ENCODE results near the gene DDX39B.
A peak's percentile ranks its signal among the peaks of the same experiment; 100 is the strongest.

Gene DDX39B

GRCh38 chr6:31497531-31498476 is 44.0 kb downstream of the DDX39B start, which contains the start of gene MICB (continued):
- TF ChIP-seq, protein P1, sequence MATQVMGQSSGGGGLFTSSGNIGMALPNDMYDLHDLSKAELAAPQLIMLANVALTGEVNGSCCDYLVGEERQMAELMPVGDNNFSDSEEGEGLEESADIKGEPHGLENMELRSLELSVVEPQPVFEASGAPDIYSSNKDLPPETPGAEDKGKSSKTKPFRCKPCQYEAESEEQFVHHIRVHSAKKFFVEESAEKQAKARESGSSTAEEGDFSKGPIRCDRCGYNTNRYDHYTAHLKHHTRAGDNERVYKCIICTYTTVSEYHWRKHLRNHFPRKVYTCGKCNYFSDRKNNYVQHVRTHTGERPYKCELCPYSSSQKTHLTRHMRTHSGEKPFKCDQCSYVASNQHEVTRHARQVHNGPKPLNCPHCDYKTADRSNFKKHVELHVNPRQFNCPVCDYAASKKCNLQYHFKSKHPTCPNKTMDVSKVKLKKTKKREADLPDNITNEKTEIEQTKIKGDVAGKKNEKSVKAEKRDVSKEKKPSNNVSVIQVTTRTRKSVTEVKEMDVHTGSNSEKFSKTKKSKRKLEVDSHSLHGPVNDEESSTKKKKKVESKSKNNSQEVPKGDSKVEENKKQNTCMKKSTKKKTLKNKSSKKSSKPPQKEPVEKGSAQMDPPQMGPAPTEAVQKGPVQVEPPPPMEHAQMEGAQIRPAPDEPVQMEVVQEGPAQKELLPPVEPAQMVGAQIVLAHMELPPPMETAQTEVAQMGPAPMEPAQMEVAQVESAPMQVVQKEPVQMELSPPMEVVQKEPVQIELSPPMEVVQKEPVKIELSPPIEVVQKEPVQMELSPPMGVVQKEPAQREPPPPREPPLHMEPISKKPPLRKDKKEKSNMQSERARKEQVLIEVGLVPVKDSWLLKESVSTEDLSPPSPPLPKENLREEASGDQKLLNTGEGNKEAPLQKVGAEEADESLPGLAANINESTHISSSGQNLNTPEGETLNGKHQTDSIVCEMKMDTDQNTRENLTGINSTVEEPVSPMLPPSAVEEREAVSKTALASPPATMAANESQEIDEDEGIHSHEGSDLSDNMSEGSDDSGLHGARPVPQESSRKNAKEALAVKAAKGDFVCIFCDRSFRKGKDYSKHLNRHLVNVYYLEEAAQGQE (tag by site-specific recombination; IDR thresholded peaks at IDR 0.05): no peak
- peak; percentile 39; the same call in 1 of the 2 replicates for TF ChIP-seq KLF16 (tag by site-specific recombination; IDR thresholded peaks at IDR 0.05)
- TF ChIP-seq ZNF394 (tag by site-specific recombination; IDR thresholded peaks at IDR 0.05; ENCODE audit: borderline replicate concordance): peak; percentile 42; the same call in 1 of the 2 replicates
- TF ChIP-seq SP7 (tag by site-specific recombination; IDR thresholded peaks at IDR 0.05): peak; percentile 50
- 0 out of 2 replicates have a peak, but pooled peaks have one; percentile 20 for TF ChIP-seq OSR2 (tag by site-specific recombination; IDR thresholded peaks at IDR 0.05)
- 0 out of 2 replicates have a peak, but pooled peaks have one; percentile 36 for TF ChIP-seq ZSCAN23 (tag by site-specific recombination; IDR thresholded peaks at IDR 0.05)
- TF ChIP-seq PATZ1 (tag by site-specific recombination; IDR thresholded peaks at IDR 0.05): peak; percentile 68
- TF ChIP-seq ZNF112 (tag by site-specific recombination; IDR thresholded peaks at IDR 0.05): no peak
- TF ChIP-seq REPIN1 (tag by site-specific recombination; IDR thresholded peaks at IDR 0.05; ENCODE audit: low read depth): no peak
- TF ChIP-seq ZFP37 (tag by site-specific recombination; IDR thresholded peaks at IDR 0.05): no peak
- TF ChIP-seq SALL2 (tag by site-specific recombination; IDR thresholded peaks at IDR 0.05; ENCODE audit: borderline replicate concordance): no peak
- no peak for TF ChIP-seq ELK4 (IDR thresholded peaks at IDR 0.05; ENCODE audit: borderline replicate concordance, low read depth, low read length)
- TF ChIP-seq, protein P2, sequence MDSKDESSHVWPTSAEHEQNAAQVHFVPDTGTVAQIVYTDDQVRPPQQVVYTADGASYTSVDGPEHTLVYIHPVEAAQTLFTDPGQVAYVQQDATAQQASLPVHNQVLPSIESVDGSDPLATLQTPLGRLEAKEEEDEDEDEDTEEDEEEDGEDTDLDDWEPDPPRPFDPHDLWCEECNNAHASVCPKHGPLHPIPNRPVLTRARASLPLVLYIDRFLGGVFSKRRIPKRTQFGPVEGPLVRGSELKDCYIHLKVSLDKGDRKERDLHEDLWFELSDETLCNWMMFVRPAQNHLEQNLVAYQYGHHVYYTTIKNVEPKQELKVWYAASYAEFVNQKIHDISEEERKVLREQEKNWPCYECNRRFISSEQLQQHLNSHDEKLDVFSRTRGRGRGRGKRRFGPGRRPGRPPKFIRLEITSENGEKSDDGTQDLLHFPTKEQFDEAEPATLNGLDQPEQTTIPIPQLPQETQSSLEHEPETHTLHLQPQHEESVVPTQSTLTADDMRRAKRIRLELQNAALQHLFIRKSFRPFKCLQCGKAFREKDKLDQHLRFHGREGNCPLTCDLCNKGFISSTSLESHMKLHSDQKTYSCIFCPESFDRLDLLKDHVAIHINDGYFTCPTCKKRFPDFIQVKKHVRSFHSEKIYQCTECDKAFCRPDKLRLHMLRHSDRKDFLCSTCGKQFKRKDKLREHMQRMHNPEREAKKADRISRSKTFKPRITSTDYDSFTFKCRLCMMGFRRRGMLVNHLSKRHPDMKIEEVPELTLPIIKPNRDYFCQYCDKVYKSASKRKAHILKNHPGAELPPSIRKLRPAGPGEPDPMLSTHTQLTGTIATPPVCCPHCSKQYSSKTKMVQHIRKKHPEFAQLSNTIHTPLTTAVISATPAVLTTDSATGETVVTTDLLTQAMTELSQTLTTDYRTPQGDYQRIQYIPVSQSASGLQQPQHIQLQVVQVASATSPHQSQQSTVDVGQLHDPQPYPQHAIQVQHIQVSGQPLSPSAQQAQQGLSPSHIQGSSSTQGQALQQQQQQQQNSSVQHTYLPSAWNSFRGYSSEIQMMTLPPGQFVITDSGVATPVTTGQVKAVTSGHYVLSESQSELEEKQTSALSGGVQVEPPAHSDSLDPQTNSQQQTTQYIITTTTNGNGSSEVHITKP (tag by site-specific recombination; IDR thresholded peaks at IDR 0.05): peak; percentile 100
- TF ChIP-seq ZNF174 (tag by site-specific recombination; IDR thresholded peaks at IDR 0.05): no peak
- TF ChIP-seq ZXDB (tag by site-specific recombination; IDR thresholded peaks at IDR 0.05): peak; percentile 99
- TF ChIP-seq FEZF1 (tag by site-specific recombination; IDR thresholded peaks at IDR 0.05): no peak
- TF ChIP-seq ZNF777 (tag by site-specific recombination; IDR thresholded peaks at IDR 0.05; ENCODE audit: borderline replicate concordance): peak; percentile 49; the same call in 1 of the 2 replicates
- no peak for TF ChIP-seq ZBTB1 (tag by site-specific recombination; IDR thresholded peaks at IDR 0.05)
- TF ChIP-seq ZNF530 (tag by site-specific recombination; IDR thresholded peaks at IDR 0.05; ENCODE audit: low read depth): no peak
- TF ChIP-seq YY1 (tag by site-specific recombination; IDR thresholded peaks at IDR 0.05): no peak
- peak; percentile 91 for TF ChIP-seq ZIC2 (tag by site-specific recombination; IDR thresholded peaks at IDR 0.05)
- TF ChIP-seq ZNF664 (tag by site-specific recombination; IDR thresholded peaks at IDR 0.05): no peak
- no peak for TF ChIP-seq MZF1 (tag by site-specific recombination; IDR thresholded peaks at IDR 0.05; ENCODE audit: borderline replicate concordance)
- TF ChIP-seq, protein P3, sequence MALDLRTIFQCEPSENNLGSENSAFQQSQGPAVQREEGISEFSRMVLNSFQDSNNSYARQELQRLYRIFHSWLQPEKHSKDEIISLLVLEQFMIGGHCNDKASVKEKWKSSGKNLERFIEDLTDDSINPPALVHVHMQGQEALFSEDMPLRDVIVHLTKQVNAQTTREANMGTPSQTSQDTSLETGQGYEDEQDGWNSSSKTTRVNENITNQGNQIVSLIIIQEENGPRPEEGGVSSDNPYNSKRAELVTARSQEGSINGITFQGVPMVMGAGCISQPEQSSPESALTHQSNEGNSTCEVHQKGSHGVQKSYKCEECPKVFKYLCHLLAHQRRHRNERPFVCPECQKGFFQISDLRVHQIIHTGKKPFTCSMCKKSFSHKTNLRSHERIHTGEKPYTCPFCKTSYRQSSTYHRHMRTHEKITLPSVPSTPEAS (tag by site-specific recombination; IDR thresholded peaks at IDR 0.05): no peak
- no peak for TF ChIP-seq ZNF501 (tag by site-specific recombination; IDR thresholded peaks at IDR 0.05)
- TF ChIP-seq SP2 (tag by site-specific recombination; IDR thresholded peaks at IDR 0.05): peak; percentile 85
- TF ChIP-seq ZNF670 (tag by site-specific recombination; IDR thresholded peaks at IDR 0.05; ENCODE audit: low read depth): no peak
- TF ChIP-seq ZNF561 (tag by site-specific recombination; IDR thresholded peaks at IDR 0.05; ENCODE audit: borderline replicate concordance): 0 out of 2 replicates have a peak, but pooled peaks have one; percentile 52
